ENCODE results near the gene CSK.

DNA sequence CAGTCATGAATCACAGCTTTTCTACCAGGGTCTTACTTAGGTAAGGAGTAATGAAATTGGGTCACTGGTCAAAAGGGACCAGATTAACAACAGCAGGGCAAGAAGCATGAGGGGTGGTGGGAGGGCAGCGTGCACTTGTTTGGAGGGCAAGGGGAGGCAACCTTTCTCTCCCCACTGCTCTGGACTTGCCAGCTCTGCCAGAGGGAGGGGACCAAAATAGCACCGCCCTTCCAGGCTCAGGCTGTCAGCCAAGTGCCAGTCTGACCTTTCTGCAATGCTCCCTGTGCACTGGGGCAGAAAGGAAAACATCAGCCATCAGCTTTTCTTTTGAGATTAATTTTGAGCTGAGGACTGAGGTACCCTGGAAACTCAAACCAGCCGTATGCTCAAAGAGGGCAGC lies 65.6 kb downstream of the CSK start:
- TF ChIP-seq CTCF (IDR thresholded peaks at IDR 0.05; ENCODE audit: low read length): no peak
- TF ChIP-seq EZH2phosphoT487 (IDR thresholded peaks at IDR 0.05; ENCODE audit: low read length): no peak
- TF ChIP-seq EZH2 (optimal IDR thresholded peaks at IDR 0.05; ENCODE audit: low read depth, low read length): no peak
